GM19193 (cell line): ENCODE results near the gene PSIP1.

Experiments used
- POLR2A ChIP-seq: IDR thresholded peaks from 4 replicates; pipeline ENCODE4 v1.6.1; 2011; ENCODE audit not compliant: insufficient read depth, insufficient read length; ENCODE audit errors: extremely low read depth

Gene PSIP1

GRCh38 chr9:15512889-15513288 is 2.1 kb upstream of the PSIP1 start:
- no peak for TF ChIP-seq POLR2A

DNA sequence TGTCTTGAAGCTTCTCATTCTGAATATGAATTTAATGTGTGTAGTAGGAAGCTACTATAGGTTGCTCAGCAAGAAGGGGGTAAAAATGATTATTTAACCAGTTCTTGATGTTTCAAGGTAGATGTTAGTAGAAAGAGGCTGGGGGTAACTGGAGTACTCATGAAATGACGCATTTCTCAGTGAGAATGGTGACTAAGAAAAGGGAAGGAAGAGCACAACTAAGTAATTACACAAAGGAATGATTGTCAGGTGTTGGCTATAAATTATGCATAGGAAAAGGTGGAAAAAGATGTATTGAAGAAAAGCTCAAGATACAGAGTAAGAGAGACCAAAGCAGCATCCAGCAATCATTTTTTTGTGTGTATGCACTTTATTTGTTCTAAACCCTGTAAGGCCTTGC is 1.4 kb upstream of the PSIP1 start:
- TF ChIP-seq POLR2A = no peak

- TF ChIP-seq POLR2A = no peak
These were observed 610 bp downstream of the PSIP1 start for GRCh38 chr9:15509931-15510788.

DNA sequence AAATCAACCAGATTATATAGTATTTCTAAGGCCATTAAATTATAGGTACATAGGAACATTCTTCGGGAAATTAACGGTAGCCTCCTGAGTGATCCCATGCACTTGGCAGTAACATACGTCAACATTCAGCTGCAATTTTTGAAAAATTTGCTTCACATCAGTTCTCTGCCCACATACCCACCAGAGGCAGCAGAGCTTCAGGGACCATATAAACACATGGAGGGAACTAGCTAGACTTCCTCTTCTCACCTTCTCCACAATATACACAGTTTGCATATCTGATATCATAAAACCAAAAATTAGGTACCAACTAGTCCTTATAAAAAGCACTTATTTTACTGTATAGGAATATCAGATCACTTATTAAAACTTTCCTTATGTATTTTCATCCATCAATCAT is 4.8 kb downstream of the PSIP1 start:
- TF ChIP-seq POLR2A = no peak

DNA sequence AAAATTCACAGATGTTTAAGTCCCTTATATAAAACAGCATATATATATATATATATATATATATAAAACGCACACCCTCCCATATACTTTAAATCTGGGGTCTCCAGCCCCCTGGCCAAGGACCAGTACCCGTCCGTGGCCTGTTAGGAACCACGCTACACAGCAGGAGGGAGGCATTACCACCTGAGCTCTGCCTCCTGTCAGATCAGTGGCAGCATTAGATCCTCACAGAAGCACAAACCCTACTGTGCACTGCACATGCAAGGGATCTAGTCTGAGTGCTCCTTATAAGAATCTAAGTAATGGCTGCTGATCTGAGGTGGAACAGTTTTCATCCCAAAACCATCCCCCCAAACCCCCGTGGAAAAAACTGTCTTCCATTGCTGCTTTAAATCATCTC is 9.0 kb downstream of the PSIP1 start:
- TF ChIP-seq POLR2A = no peak

DNA sequence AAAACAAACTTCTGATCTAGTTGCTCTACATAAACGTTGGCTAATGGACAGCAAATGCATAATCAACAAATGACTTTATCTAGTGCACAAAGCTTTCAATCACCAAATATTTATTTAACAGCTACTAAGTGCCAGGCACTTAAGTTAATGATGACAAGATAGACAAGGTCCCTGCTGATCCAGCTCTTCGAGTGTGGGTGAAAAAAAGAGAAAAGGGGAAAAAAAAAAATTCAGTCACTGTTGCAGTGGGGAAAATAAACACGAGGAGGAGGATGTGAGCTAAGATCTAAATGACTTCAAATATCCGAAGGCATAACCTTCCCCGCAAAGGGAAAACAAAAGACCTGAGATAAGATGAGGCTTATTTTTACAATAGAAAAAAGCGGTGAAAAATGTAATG is 9.6 kb downstream of the PSIP1 start:
- TF ChIP-seq POLR2A = no peak

DNA sequence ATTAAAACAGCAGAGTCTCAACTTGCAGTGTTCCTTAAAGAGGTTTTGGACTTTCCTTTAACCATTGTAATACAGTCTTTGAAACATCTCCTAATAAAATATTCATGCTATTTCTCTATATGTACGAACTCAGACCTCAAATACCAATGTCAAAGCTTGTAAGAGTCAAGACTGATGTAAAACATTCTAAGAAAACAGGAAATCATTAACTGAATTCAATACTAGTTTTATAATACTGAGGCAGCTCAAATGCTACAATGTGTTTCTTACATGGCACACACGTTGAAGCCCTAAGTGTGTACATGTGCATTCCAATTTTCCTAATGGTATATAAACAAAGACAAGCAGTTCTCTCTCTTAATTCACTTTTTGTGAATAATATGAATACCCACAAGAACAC is 11.6 kb downstream of the PSIP1 start:
- no peak for TF ChIP-seq POLR2A

DNA sequence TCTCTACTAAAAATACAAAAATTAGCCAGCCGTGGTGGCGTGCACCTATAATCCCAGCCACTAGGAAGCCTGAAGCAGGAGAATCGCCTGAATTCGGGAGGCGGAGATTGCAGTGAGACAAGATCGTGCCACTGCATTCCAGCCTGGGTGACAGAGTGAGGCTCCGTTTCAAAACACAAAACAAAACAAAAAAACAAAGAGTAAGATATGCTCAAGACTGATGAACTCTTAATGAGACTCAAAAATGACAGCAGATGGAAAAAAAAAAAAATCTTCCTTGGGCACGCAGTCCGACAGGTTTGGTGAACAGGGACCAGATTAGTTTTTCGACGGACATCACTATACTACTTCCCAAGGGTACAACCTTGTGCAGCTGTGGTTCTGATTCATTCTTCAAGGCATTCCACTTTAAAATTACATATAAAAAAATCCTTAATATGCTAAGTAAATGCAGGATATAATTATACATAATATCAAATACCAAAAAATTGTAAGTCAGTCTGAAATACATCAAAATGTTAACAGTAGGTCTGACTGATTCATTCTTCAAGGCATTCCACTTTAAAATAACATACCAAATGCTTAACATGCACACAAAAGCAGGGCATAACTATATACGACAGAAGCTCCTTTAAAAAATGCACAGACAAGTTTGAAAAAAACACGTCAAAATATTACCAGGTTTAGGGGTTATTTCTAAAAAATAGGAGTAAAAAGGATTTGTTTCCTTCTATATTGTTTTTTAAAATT is 12.3 kb downstream of the PSIP1 start:
- TF ChIP-seq POLR2A = no peak

DNA sequence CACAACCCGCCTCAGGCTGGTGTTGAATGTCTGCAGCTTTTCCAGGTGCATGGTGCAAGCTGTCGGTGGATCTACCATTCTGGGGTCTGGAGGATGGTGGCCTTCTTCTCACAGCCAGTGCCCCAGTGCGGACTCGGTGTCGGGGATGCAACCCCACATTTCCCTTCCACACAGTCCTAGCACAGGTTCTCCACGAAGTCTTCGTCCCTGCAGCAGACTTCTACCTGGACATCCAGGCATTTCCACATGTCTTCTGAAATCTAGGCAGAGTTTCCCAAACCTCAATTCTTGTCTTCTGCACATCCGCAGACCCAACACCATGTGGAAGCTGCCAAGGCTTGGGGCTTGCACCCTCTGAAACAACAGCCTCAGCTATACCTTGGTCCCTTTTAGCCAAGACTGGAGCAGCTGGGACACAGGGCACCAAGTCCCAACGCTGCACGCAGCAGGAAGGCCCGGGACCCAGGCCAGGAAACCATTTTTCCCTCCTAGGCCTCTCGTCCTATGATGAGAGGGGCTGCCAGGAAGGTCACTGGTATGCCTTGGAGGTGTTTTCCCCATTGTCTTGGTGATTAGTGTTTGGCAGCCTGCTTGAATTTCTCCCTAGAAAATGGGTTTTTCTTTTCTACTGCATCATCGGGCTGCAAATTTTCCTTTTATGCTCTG is 18.2 kb downstream of the PSIP1 start:
- peak; percentile 18 for TF ChIP-seq POLR2A

GRCh38 chr9:15491950-15492349 is 18.8 kb downstream of the PSIP1 start:
- no peak for TF ChIP-seq POLR2A

DNA sequence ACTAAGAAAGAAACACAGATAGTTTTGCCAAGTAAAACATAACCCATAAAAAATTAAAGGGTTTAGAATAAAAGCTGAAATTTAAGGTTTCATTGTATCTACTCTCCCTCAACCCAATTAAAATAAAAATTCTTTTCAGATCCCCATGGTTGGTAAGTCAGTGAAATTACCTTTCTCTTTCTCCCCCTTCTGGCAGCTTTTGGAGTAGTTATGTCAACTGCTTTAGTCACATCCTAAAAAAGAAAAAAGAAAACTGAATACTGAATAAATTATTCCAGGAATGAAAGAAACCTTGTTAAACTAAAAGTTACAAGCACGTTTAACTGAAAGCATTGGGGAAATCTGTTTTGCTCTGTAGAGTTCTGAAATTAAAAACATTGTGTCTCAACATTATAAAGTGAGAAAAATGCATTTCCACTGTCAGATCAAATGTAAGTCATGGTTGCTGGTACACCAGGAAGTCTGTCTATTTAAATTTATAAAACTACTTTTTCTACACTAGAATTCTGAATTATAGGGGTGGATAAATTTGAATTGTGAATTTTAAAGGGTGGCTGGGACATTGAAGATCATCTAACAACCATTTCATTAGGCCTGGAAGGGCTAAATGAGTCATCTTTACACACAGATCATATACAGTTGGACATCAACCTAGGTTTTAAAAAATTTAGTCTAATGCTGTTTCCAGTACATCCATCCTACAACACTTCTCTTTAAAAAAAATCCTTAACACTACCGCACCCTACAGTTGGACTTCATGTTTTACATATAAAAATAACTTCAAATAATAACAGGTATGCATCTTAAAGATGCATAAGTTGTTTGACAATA is 24.7 kb downstream of the PSIP1 start:
- no peak for TF ChIP-seq POLR2A

- no peak for TF ChIP-seq POLR2A
These were observed 26.0 kb downstream of the PSIP1 start for GRCh38 chr9:15484802-15485201.

- TF ChIP-seq POLR2A = no peak
These were observed 28.6 kb downstream of the PSIP1 start for GRCh38 chr9:15482146-15482545.

- no peak for TF ChIP-seq POLR2A
These were observed 30.7 kb downstream of the PSIP1 start for GRCh38 chr9:15480028-15480427.

- no peak for TF ChIP-seq POLR2A
These were observed 34.7 kb downstream of the PSIP1 start for GRCh38 chr9:15475923-15476536.

- TF ChIP-seq POLR2A = no peak
These were observed 40.9 kb downstream of the PSIP1 start for GRCh38 chr9:15469862-15470261.
